Colonic mucosa (tissue), 4 donors: ENCODE results near the gene UBE2D2. TPM values are rescaled to one million over a fixed set of nuclear protein-coding genes. Genes with fewer than 3 reads are reported as not detected.

Experiments used
- DNase-seq: peaks from one replicate; pipeline ENCODE4 v3.0.0-alpha.2; 2020
- H3K27ac ChIP-seq: fragments of 200-600 bp; one replicate; pipeline ENCODE4 v1.8.0; 2021
- H3K27me3 ChIP-seq: fragments of 200-600 bp; one replicate; pipeline ENCODE4 v1.8.0; 2021
- H3K36me3 ChIP-seq: fragments of 200-600 bp; one replicate; pipeline ENCODE4 v1.8.0; 2021
- H3K4me1 ChIP-seq: fragments of 200-600 bp; one replicate; pipeline ENCODE4 v1.8.0; 2021; ENCODE audit warnings: mild to moderate bottlenecking
- H3K4me3 ChIP-seq: fragments of 200-600 bp; one replicate; pipeline ENCODE4 v1.8.0; 2021
- H3K9ac ChIP-seq, 2 donors: one replicate each; pipeline ENCODE4 v1.7.0; 2013; ENCODE audit warnings: control low read depth in 2 of 2, low read depth in 2 of 2, low read length in 2 of 2
- H3K9me3 ChIP-seq: fragments of 200-600 bp; one replicate; pipeline ENCODE4 v1.8.0; 2021
- CTCF ChIP-seq: fragments of 200-600 bp; IDR thresholded peaks from one replicate; pipeline ENCODE4 v1.8.0; 2022; ENCODE audit warnings: antibody characterized with exemption, mild to moderate bottlenecking
- intact Hi-C: fragments of 100-400 bp; cut with DNase I; formaldehyde crosslinking; loops from one replicate; pipeline ENCODE4 v1.14.1; 2022
- total RNA-seq, 2 donors: library from RNA; stranded (reverse); fragmentation: NEBNext Ultra II Directional in 1 of 2; extraction: Animal tissue kit (Norgen Biotek cat#: 25700) in 1 of 2; gene quantifications; one replicate each; pipeline ENCODE4 v1.2.1, GENCODE V29; 2021
- donor health status: healthy.
- donor health status: DM: no; HTN: no; CAD: no.
- donor health status: DM: no; HTN: no; CAD: no.

The UBE2D2 gene
- total RNA-seq, 2 donors from 2014 or later, result 146 to 155 TPM

GRCh38 chr5:139639619-139640380 is 78.7 kb downstream of the UBE2D2 start:
- no peak for TF ChIP-seq CTCF
- Histone ChIP-seq H3K36me3 (no peaks in the 10 kb centered on the region), H3K9ac (peak overlapping the region in 1 of 2 donors; percentile 82), H3K27ac (no peak overlapping the region), H3K27me3 (no peaks in the 10 kb centered on the region), H3K4me1 (peaks cover 26% of the 10 kb centered on the region), H3K4me3 (no peak overlapping the region), H3K9me3 (no peaks in the 10 kb centered on the region)
- DNase-seq, result peak; percentile 18
- intact Hi-C loops, result no loop called here

- no peak overlapping the region for H3K27ac ChIP-seq
- intact Hi-C loops, result no loop called here
- peak; percentile 19 for DNase-seq
Measured at GRCh38 chr5:139640421-139641115, 79.4 kb downstream of the UBE2D2 start.

GRCh38 chr5:139641116-139642080 is 80.3 kb downstream of the UBE2D2 start:
- Histone ChIP-seq H3K36me3 (no peaks in the 10 kb centered on the region), H3K27me3 (no peaks in the 10 kb centered on the region), H3K9ac (no peak overlapping the region), H3K4me3 (no peak overlapping the region), H3K4me1 (peaks cover 22% of the 10 kb centered on the region), H3K9me3 (no peaks in the 10 kb centered on the region), H3K27ac (no peak overlapping the region)
- DNase-seq, result peak; percentile 26
- TF ChIP-seq CTCF, result no peak
- intact Hi-C loops, result no loop called here

More at GRCh38 chr5:139640421-139641115, 79.4 kb downstream of the UBE2D2 start:
- TF ChIP-seq CTCF, result no peak
- no peaks in the 10 kb centered on the region for H3K9me3 ChIP-seq
- no peak overlapping the region for H3K4me3 ChIP-seq
- no peaks in the 10 kb centered on the region for H3K27me3 ChIP-seq
- no peak overlapping the region for H3K9ac ChIP-seq
- peaks cover 26% of the 10 kb centered on the region for H3K4me1 ChIP-seq
- H3K36me3 ChIP-seq, result no peaks in the 10 kb centered on the region

- H3K4me1 ChIP-seq, result peaks cover 22% of the 10 kb centered on the region
- H3K27me3 ChIP-seq, result no peaks in the 10 kb centered on the region
- H3K27ac ChIP-seq, result peak overlapping the region; percentile 78
- no peak for TF ChIP-seq CTCF
- DNase-seq, result peak; percentile 22
- no peaks in the 10 kb centered on the region for H3K36me3 ChIP-seq
- no peaks in the 10 kb centered on the region for H3K9me3 ChIP-seq
- intact Hi-C loops, result no loop called here
- H3K4me3 ChIP-seq, result no peak overlapping the region
- peak overlapping the region in 1 of 2 donors; percentile 81 for H3K9ac ChIP-seq
Measured at GRCh38 chr5:139642213-139642612, 81.1 kb downstream of the UBE2D2 start.
